Ureter (tissue), 1 donor: Measurements from ENCODE around the gene MVB12A. TPM values are rescaled to one million over a fixed set of nuclear protein-coding genes. Genes with fewer than 3 reads are reported as not detected.

Source experiments
- DNase-seq: peaks from one replicate; pipeline ENCODE4 v3.0.0-alpha.2; 2020; ENCODE audit warnings: low spot score
- total RNA-seq: library from RNA; stranded (reverse); gene quantifications from one replicate; pipeline ENCODE4 v1.2.4, GENCODE V29; 2023
- donor health status: DM: yes; HTN: yes; CAD: no.

MVB12A gene
- total RNA-seq, 1 donor from 2014 or later = 33.0 TPM

- peak; percentile 98 for DNase-seq
Observed at GRCh38 chr19:17470068-17470841, 50.4 kb downstream of the MVB12A start, which contains the start of gene SLC27A1. SLC27A1 (plus strand) TSS chr19:17470524; CDS start chr19:17470541, 17 bp downstream.

GRCh38 chr19:17471410-17472125 lies 51.7 kb downstream of the MVB12A start:
- no peak for DNase-seq

- no peak for DNase-seq
Observed at GRCh38 chr19:17473041-17473440, 53.2 kb downstream of the MVB12A start.

Other genes with a start within 250 kb of the MVB12A start
- 20.2 TPM for gene USE1, start 204.7 kb upstream of the MVB12A start, total RNA-seq
- 21.9 TPM for gene OCEL1, start 193.8 kb upstream of the MVB12A start, total RNA-seq
- gene NR2F6, start 174.1 kb upstream of the MVB12A start, total RNA-seq = 72.1 TPM
- 7.2 TPM for gene USHBP1, start 155.3 kb upstream of the MVB12A start, total RNA-seq
- 67.7 TPM for gene BABAM1, start 152.6 kb upstream of the MVB12A start, total RNA-seq
- 0.23 TPM for gene ANKLE1, start 138.1 kb upstream of the MVB12A start, total RNA-seq
- gene ABHD8, start 116.6 kb upstream of the MVB12A start, total RNA-seq = 6.3 TPM
- 48.5 TPM for gene MRPL34, start 114.2 kb upstream of the MVB12A start, total RNA-seq
- gene DDA1, start 110.5 kb upstream of the MVB12A start, total RNA-seq = 32.0 TPM
- 7.9 TPM for gene ANO8, start 85.2 kb upstream of the MVB12A start, total RNA-seq
- 30.3 TPM for gene GTPBP3, start 82.5 kb upstream of the MVB12A start, total RNA-seq
- gene PLVAP, start 42.7 kb upstream of the MVB12A start, total RNA-seq = 159 TPM
- 0.86 TPM for gene CCDC194, start 25.9 kb upstream of the MVB12A start, total RNA-seq
- gene BST2, start 14.4 kb upstream of the MVB12A start, total RNA-seq = 45.8 TPM
- gene TMEM221, start 28.6 kb downstream of the MVB12A start, total RNA-seq = 0.31 TPM
- gene NXNL1, start 40.9 kb downstream of the MVB12A start, total RNA-seq = not detected
- gene SLC27A1, start 50.5 kb downstream of the MVB12A start, total RNA-seq = 17.1 TPM
- 91.7 TPM for gene PGLS, start 91.6 kb downstream of the MVB12A start, total RNA-seq
- gene COLGALT1, start 135.6 kb downstream of the MVB12A start, total RNA-seq = 66.3 TPM